IPS-18c (cell line): ENCODE measurements around the gene INHBB.

Experiments used
- H3K4me3 ChIP-seq: 2 replicates; pipeline ENCODE4 v1.7.0; 2013; ENCODE audit warnings: low read depth, mild to moderate bottlenecking, low read length, moderate library complexity; ENCODE audit not compliant: insufficient read depth
- H3K9me3 ChIP-seq: one replicate; pipeline ENCODE4 v1.6.1; 2013; ENCODE audit warnings: mild to moderate bottlenecking, low read length, moderate library complexity; ENCODE audit not compliant: control insufficient read depth, insufficient read depth

INHBB gene

GRCh38 chr2:120365236-120365793, 19.4 kb downstream of the INHBB start:
- Histone ChIP-seq H3K4me3 (no peak overlapping the region), H3K9me3 (no peaks in the 10 kb centered on the region)

GRCh38 chr2:120366698-120367097, 20.8 kb downstream of the INHBB start:
- H3K9me3 ChIP-seq, result no peaks in the 10 kb centered on the region
- H3K4me3 ChIP-seq, result no peak overlapping the region

GRCh38 chr2:120367221-120367620, 21.3 kb downstream of the INHBB start:
- H3K4me3 ChIP-seq, result no peak overlapping the region

GRCh38 chr2:120367649-120368048, 21.7 kb downstream of the INHBB start:
- no peak overlapping the region for H3K4me3 ChIP-seq

More at GRCh38 chr2:120367221-120367620, 21.3 kb downstream of the INHBB start:
- H3K9me3 ChIP-seq, result no peaks in the 10 kb centered on the region

GRCh38 chr2:120368086-120368485, 22.1 kb downstream of the INHBB start:
- Histone ChIP-seq H3K9me3 (no peaks in the 10 kb centered on the region), H3K4me3 (no peak overlapping the region)

More at GRCh38 chr2:120367649-120368048, 21.7 kb downstream of the INHBB start:
- H3K9me3 ChIP-seq, result no peaks in the 10 kb centered on the region

GRCh38 chr2:120369250-120369649, 23.3 kb downstream of the INHBB start:
- H3K4me3 ChIP-seq, result no peak overlapping the region
- no peaks in the 10 kb centered on the region for H3K9me3 ChIP-seq

GRCh38 chr2:120371969-120372625, 26.2 kb downstream of the INHBB start:
- Histone ChIP-seq H3K9me3 (no peaks in the 10 kb centered on the region), H3K4me3 (no peak overlapping the region)

GRCh38 chr2:120372816-120373215, 26.9 kb downstream of the INHBB start:
- no peaks in the 10 kb centered on the region for H3K9me3 ChIP-seq
- no peak overlapping the region for H3K4me3 ChIP-seq

GRCh38 chr2:120373424-120373823, 27.5 kb downstream of the INHBB start:
- Histone ChIP-seq H3K4me3 (no peak overlapping the region), H3K9me3 (no peaks in the 10 kb centered on the region)

- Histone ChIP-seq H3K4me3 (no peak overlapping the region), H3K9me3 (no peaks in the 10 kb centered on the region)
Measured at GRCh38 chr2:120374821-120375220, 28.9 kb downstream of the INHBB start.

GRCh38 chr2:120375251-120376020, 29.5 kb downstream of the INHBB start:
- Histone ChIP-seq H3K9me3 (no peaks in the 10 kb centered on the region), H3K4me3 (no peak overlapping the region)

- Histone ChIP-seq H3K9me3 (no peaks in the 10 kb centered on the region), H3K4me3 (no peak overlapping the region)
Measured at GRCh38 chr2:120376101-120376500, 30.2 kb downstream of the INHBB start.

GRCh38 chr2:120376679-120377640, 31.0 kb downstream of the INHBB start:
- no peaks in the 10 kb centered on the region for H3K9me3 ChIP-seq
- H3K4me3 ChIP-seq, result no peak overlapping the region

GRCh38 chr2:120378605-120379004, 32.7 kb downstream of the INHBB start:
- Histone ChIP-seq H3K9me3 (no peaks in the 10 kb centered on the region), H3K4me3 (no peak overlapping the region)

GRCh38 chr2:120379916-120380893, 34.3 kb downstream of the INHBB start:
- Histone ChIP-seq H3K9me3 (no peaks in the 10 kb centered on the region), H3K4me3 (no peak overlapping the region)

GRCh38 chr2:120381192-120381591, 35.3 kb downstream of the INHBB start:
- H3K9me3 ChIP-seq, result no peaks in the 10 kb centered on the region
- H3K4me3 ChIP-seq, result no peak overlapping the region
